Fibroblast of the aortic adventitia (primary cell): Measurements from ENCODE around the gene TBC1D2. TPM values are rescaled to one million over a fixed set of nuclear protein-coding genes. Genes with fewer than 3 reads are reported as not detected.
"Not testable (repeated sequence)": the region's sequence is repeated elsewhere in the genome, so short reads cannot be mapped to it uniquely, and the experiment has no call there.

Experiments used
- DNase-seq: peaks from one replicate; pipeline ENCODE4 v3.0.0-alpha.2; 2010; ENCODE audit warnings: low read depth
- H3K4me3 ChIP-seq: 2 replicates; pipeline ENCODE4 v1.5.1; 2011; ENCODE audit warnings: low read depth, mild to moderate bottlenecking, control low read depth, low read length, moderate library complexity
- total RNA-seq: library from RNA; depleted of rRNA; stranded (reverse); fragments of >200 nt; gene quantifications from 2 replicates; pipeline ENCODE4 v1.2.3, GENCODE V29; 2012; ENCODE audit warnings: low replicate concordance
- TF ChIP-seq, protein P1 (sequence below): IDR thresholded peaks from 2 replicates; pipeline ENCODE4 v1.5.1; 2011; ENCODE audit warnings: mild to moderate bottlenecking, low read length, control low read depth, inconsistent platforms; ENCODE audit not compliant: insufficient read depth

Gene TBC1D2
- total RNA-seq, 1 donor = 20.7 TPM

DNA sequence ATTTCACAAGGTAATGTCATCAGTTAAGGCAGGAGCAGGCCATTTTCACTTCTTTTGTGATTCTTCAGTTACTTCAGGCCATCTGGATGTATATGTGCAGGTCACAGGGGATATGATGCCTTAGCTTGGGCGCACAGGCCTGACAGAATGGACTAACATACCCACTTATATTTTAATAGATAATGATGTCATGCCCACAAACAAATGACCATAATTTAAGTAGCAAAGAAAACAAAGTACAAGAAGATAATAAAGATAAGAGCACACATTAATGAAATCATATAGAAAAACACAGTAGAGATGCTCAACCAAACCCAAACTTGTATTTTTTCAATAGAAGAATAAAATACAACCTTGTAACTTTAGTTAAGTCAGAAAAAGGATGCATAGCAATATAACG lies 19.7 kb upstream of the TBC1D2 start:
- H3K4me3 ChIP-seq = no peak overlapping the region
- TF ChIP-seq, protein P1, sequence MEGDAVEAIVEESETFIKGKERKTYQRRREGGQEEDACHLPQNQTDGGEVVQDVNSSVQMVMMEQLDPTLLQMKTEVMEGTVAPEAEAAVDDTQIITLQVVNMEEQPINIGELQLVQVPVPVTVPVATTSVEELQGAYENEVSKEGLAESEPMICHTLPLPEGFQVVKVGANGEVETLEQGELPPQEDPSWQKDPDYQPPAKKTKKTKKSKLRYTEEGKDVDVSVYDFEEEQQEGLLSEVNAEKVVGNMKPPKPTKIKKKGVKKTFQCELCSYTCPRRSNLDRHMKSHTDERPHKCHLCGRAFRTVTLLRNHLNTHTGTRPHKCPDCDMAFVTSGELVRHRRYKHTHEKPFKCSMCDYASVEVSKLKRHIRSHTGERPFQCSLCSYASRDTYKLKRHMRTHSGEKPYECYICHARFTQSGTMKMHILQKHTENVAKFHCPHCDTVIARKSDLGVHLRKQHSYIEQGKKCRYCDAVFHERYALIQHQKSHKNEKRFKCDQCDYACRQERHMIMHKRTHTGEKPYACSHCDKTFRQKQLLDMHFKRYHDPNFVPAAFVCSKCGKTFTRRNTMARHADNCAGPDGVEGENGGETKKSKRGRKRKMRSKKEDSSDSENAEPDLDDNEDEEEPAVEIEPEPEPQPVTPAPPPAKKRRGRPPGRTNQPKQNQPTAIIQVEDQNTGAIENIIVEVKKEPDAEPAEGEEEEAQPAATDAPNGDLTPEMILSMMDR = no peak
- DNase-seq = no peak

DNA sequence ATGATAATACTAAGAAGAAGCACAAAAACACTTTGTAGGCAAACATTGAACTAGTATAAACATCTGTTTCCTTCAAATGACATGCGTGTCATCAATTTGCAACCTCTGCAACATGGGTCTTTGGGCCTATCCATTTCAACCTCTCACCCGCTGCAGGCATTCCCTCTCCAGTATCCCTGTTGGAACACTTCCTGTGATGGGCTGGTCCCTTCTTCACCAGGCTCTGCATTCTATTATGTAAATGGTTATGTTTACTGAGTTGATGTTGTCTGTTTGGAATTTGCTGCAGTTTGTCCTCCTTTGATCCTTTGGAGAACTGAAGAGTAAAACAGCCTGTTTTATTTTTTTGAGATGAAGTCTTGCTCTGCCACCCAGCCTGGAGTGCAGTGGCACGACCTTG lies 16.6 kb upstream of the TBC1D2 start:
- TF ChIP-seq, protein P1 = no peak
- H3K4me3 ChIP-seq = no peak overlapping the region
- no peak for DNase-seq

DNA sequence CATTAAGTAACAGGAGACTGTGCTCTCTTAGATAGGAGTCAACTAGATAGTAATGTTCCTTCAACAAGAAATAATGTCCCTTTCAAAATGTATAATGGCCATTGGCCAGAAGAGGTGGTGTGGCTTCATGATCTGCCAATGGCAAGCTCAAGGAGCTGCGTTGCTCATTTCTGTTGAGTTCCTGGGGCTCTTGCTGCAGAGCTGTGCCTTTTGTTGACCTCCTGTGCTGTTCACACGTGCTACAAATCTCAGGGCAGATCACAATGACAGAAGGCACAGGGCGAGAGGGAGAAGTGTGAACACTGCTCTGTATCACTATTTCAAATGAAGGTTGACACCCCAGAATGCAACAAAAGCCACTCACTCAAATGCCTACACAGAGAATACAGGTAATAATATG lies 16.0 kb upstream of the TBC1D2 start:
- no peak overlapping the region for H3K4me3 ChIP-seq
- TF ChIP-seq, protein P1 = no peak
- DNase-seq = no peak

DNA sequence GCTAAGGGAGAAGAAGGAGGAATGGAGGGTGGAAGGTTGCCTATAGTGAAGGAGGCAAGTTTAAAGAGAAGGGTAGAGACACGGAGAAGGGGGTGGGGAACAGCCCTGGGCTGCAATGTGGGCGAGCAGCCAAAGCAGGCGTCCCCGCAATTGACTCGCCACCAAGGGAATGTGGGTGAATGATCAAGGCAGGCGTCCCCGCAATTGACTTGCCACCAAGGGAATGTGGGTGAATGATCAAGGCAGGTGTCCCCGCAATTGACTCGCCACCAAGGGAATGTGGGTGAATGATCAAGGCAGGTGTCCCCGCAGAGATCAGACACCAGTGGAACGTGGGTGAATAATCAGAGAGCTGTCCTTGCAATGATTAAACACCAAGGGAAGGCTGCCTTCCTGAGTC lies 14.8 kb upstream of the TBC1D2 start:
- not testable (repeated sequence) for DNase-seq, H3K4me3 ChIP-seq

DNA sequence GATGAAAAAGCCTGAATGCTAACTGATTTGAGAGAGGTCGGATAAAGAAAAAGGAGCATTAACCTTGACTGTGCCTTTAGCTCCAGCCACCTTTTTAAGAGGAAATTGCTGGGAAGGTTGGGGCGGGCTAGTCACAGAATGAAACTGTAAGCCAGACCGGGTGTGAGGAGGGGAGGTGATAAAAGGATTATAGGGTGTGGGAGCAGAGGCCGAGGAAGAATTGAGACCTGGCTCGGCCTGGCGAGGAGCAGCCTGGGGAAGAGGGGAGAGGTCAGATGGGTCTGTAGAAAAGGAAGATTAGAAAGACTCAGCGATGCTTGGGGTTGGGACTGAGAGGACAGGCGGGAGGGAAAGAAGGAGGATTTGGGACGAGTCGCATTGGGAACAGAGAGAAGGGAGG lies 14.2 kb upstream of the TBC1D2 start:
- not testable (repeated sequence) for DNase-seq, H3K4me3 ChIP-seq

DNA sequence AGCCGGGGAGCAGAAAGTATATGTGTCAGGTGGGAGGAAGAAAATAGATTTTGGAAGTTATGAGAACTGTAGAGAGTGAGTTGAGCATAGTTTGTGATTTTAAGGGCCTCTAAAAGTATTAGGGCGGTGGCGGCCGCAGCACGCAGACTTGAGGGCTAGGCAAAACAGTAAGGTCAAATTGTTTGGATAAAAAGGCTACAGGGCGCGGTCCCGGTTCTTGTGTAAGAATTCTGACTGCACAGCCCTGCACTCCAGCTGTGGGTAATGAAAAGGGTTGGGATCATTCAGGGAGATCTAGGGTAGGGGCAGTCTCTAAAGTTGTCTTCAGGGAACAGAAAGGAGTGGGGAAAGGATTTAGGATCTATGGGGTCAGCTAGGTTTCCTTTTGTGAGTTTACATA lies 12.1 kb upstream of the TBC1D2 start:
- DNase-seq, H3K4me3 ChIP-seq: not testable (repeated sequence)

DNA sequence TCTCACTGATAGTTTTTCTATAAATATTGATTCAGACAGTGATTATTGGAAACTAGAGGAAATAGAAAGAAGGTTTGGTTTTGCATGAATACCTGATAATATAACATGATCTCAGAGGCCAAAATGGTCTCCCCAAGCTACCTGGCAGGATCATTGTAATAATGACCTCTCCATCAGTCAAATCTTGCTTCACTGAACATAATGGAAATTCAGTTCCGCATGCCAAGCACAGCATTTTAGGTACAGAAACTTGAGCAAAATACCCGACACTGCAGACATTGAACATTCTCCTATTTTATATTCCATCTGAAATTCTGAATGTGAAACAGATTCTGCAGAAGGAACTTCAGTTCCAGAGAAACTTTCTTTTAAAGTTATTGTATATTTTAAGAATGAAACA lies 9.1 kb upstream of the TBC1D2 start:
- no peak for DNase-seq
- H3K4me3 ChIP-seq = no peak overlapping the region
- TF ChIP-seq, protein P1 = no peak

DNA sequence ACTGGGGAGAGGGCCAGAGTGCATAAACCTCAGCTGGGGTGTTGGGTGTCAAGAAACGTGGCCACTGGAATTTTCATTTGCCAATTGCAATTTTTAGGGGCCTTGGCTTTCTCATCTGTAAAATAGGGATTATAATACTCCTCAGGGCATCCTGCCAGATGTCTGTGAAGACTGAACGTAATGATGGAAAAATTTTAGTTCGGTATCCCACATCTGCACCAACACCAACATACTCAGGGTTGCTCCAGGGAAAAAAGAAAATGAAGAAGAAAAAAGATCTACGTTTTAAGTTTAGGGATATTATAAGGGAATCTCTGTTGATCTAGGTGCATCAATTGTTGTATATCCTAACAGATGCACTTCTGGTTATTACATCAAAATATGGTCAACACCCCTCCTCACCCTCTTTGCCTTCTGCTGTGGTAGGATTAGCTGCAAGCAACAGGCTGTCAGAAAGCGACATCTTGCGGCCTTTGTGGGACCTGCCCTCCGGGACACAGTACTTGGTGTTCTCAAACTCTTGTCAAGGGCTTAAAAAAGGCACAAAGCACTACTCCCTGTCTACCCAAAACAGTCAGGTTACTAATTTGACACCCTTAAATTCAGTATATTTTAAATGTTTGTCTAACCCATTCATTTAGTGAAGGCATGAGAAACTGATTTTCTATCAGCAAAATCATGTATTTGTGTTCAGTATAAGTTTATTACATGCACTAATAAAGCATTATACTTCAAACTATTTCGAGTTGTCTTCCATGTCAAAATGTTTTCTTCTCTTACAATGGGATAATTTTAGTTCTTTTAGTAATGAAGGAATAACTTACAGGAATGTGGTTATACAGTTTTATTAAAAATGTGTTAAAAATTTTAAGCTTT lies 8.3 kb upstream of the TBC1D2 start:
- H3K4me3 ChIP-seq = no peak overlapping the region
- DNase-seq = peak; percentile 87
- TF ChIP-seq, protein P1 = peak; percentile 99
